ENCODE data around the gene VPS11.
"Not testable (repeated sequence)": the region's sequence is repeated elsewhere in the genome, so short reads cannot be mapped to it uniquely, and the experiment has no call there.

The VPS11 gene

GRCh38 chr11:119084663-119085436, 17.2 kb downstream of the VPS11 start, which contains the start of gene HMBS:
Gene HMBS (plus strand): TSS chr11:119084881. CDS start chr11:119085034, 153 bp downstream.
- DNase-seq = peak; percentile 78

DNA sequence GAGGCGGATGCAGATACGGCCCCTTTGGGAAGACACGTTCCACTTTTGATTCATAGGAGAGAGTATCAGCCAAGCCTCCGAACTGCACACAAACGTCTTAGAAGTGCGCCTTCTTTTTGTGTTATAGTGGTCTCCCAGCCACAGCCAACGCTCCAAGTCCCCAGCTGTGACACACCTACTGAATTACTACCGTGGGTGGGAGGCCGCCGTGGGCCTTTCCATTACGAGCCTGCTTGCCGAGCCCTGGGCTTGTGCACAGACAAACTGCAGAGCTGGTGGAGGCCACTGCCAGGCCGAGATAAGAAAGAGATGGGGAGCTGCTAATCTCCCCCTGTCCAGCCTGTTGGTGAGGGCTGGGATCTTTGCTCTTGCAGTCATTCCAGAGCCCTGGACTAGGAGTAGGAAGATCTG, 17.8 kb downstream of the VPS11 start:
- DNase-seq = no peak

- no peak for DNase-seq
These were observed 19.5 kb downstream of the VPS11 start for GRCh38 chr11:119087123-119087522.

DNA sequence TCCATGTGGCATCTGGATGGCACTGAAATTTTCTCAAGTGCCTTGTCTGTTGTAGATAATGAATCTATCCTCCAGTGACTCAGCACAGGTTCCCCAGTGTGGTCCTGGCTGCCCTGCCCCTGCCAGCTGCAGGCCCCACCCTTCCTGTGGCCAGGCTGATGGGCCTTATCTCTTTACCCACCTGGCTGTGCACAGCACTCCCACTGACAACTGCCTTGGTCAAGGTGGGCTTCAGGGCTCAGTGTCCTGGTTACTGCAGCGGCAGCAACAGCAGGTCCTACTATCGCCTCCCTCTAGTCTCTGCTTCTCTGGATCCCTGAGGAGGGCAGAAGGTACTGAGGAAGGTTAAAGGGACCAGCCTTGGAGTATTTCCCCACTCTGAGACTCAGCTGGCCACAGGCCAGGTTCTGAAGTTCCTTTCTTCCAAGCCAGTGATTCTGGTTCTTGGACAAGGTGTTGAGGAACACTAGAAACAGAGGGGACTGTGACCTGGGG, 20.2 kb downstream of the VPS11 start:
- DNase-seq = no peak

- DNase-seq = no peak
These were observed 20.8 kb downstream of the VPS11 start for GRCh38 chr11:119088406-119088805.

DNA sequence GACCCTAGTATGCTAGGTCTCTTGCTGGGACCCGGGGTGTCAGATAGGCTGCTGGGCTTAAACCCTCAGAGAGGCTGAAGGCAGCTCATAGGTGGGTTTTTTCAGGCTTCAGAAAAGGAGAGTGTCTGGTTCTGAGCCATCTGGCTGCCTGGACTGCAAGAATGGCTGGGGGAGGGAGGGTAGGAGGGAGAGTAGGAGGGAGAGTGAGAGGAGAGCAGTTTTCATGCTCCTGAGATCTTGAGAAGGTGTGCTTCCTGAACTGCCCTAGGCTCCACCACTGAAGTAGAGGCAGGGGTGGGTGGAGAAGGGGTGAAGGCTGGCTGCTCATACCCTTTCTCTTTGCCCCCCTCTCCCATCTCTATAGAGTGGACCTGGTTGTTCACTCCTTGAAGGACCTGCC, 21.7 kb downstream of the VPS11 start:
- DNase-seq = no peak

GRCh38 chr11:119091178-119091577, 23.6 kb downstream of the VPS11 start:
- no peak for DNase-seq

GRCh38 chr11:119091966-119092879, 24.6 kb downstream of the VPS11 start:
- no peak for DNase-seq

GRCh38 chr11:119092880-119093842, 25.5 kb downstream of the VPS11 start:
- DNase-seq = no peak

- no peak for DNase-seq
These were observed 26.6 kb downstream of the VPS11 start for GRCh38 chr11:119093942-119094815.

- no peak for DNase-seq
These were observed 27.1 kb downstream of the VPS11 start for GRCh38 chr11:119094816-119095065.

DNA sequence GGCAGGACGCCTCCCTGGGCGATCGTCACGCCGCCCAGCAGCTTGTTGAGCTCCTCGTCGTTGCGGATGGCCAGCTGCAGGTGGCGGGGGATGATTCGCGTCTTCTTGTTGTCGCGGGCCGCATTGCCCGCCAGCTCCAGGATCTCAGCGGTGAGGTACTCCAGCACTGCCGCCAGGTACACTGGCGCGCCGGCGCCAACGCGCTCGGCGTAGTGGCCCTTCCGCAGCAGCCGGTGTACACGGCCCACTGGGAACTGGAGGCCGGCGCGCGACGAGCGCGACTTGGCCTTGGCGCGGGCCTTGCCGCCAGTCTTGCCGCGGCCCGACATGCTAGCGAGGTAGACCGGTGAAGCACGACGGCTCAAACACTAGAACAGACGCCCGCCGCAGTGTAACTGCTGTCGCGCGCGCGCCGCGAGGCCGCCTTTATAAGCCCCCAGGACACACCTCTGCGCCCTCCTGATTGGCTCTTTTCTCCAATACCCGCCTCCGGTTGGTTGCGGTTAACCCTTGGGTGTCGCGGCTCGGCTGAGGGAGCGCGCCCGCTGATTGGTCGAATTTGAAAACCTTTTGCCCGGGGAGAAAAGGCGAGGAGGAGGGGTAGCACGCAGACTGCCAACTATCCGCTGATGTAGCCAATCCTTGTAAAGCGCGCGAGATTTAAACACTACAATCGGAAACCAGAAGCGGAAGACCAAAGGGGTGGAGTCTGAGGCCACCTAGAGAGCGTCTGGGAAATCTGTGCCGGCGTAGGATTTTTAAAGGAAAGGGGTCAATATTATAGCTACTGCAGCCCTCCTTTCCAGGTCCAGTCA, 27.7 kb downstream of the VPS11 start:
- peak; percentile 94 for DNase-seq

DNA sequence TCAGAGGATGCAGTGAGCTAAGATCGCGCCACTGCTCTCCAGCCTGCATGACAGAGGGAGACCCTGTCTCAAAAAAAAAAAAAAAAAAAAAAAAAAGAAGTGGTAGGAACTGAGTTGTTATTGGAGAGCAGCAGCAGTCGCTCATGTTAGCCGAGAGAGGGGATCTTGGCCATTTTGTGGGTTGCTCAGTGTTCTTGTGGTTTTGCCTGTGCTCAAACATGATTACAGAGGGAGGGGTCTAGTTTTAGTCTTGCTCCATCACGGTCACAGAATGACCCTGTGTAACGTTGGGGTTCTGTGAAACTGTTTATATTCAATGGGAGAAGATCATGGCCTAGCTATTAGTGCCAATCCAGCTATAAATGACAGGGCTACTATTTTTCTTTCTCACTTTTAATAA, 32.1 kb downstream of the VPS11 start:
- no peak for DNase-seq

DNA sequence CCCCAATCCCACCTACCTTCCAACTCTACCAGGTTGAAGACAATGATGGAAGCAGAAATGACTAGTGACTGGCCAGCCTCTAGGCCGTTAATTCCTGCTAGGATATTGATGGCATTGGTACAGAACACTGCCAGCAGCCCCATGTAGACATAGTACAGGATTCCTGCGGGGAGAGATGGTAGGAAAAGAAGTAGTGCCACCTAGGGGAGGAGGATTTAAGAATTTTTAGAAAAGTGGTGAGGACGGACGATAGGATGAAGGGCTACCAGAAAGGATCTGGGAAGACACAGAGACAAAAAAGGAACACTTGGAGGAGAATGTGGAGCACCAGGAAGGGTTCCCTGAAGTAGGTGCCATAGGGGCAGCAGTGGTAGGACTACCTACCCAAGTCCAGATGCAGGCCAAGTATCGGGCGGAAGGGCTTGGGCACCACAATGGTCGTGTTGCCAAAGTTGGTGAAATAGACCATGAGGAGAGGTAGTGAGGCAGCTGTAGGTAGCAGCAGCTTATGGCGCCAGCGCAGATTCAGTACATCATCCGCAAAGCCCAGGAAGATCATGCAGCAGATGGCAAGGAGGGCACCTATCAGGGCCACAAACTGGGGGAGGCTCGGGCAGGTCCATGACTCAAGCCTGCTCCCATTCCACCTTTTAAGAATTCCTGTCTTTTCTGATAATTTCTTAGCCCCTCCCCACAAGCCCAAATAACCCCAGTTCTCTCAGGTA, 32.8 kb downstream of the VPS11 start:
- peak; percentile 32 for DNase-seq

DNA sequence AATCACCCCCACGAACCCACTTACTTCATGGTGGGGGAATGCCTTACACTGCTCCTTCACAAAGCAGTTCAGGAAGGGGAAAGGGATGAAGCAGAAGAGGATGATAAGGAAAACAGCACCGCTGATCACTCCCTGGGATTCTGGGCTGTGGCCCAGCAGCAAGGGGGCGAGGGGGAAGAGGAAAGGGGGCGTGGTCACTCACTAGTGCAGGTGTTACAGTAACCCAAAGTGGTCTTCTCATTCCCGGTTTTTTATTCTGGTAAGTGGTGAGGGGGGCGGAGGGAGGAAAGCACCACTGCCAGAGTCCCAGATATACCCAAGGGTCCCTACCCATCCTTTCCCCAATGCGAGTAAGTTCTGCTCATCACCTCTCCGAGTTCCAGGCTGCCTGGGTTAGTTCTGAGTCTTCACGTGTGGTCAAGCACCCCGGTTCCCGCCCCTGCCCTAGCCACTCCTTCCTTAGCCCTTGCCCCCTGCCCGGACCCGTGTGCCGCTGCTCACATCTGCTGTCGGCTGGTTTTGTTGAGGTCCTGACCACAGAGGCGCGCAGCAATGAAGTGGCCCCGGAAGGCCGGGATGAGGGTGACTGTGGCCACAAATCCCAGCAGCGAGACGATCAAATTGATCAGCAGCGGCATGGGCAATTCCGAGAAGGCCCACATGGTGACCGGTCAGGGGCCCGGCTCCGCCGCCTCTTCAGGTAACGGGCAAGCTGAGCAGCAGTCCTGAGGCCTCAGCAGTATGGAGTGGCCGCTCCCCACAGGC, 33.6 kb downstream of the VPS11 start:
- DNase-seq = no peak

GRCh38 chr11:119101759-119102423, 34.3 kb downstream of the VPS11 start, which contains the start of gene DPAGT1:
Gene DPAGT1 (minus strand): TSS chr11:119101853. CDS start chr11:119101655, 198 bp downstream.
- peak; percentile 88 for DNase-seq

- not testable (repeated sequence) for DNase-seq
These were observed 35.6 kb downstream of the VPS11 start for GRCh38 chr11:119103161-119103664.

DNA sequence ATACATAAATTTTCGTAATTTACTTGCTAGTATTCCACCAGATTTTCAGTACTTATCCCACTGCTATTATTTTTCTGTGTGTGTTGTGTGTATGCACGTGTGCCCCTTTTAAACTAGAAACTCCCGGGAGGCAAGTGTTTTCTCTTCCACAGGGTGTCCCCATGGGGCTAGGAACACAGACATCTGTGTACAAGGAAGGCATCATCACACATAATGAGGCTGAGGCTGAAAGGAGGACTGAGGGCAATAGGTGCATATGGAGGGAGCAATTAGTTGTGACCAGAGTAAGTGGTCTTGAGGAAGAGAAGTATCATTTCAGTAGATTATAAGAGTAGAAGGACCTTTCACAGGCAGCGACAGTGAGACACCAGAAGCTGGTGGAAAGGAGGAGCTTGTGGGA, 36.2 kb downstream of the VPS11 start:
- no peak for DNase-seq
